Aortic smooth muscle cell (primary cell): ENCODE data around the gene LEO1. TPM values are rescaled to one million over a fixed set of nuclear protein-coding genes. Genes with fewer than 3 reads are reported as not detected.

Experiments used
- total RNA-seq: library from RNA; depleted of rRNA; stranded (reverse); fragments of >200 nt; gene quantifications from 2 replicates; pipeline ENCODE4 v1.2.3, GENCODE V29; 2014

Gene LEO1
- 31.5 and 33.0 TPM in 2 replicates for total RNA-seq

DNA sequence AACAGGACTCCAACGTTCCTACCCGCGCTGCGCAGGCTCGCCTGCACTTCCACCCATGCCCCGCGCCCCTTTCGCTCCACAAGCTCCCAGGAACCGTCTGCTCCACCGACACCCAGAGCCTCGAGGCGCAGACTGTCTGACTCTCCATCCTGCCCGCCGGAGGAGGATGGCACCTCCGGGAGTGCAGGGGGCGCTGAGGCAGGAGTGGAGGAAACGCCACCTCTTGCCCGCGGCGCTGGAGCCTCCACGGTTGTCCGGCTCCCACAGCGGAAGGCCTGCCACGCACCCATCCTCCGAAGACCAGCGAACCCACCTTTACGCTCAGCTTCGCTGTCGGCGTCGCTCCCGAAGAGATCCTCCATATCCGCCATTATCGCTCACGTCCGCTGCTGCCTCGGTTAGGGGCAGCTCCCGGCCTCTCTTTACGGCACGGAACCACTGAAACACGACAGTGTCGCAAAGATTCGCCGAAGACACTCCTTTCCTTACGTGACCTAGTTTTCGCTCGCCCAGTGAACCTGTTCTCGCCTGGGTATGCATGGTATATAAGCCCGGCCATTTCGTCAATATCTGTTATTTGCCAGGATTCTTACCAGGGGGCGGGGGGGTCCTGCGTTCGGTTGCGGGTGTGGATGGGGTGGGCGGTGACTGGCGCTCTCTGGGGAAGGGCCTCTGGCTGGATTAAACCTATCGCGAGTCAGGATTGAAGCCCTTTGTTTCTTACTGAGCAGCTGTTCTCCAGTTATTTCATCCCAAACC is at the start of gene LEO1:
Gene LEO1 (minus strand): TSS at position 404 of the 759 bp plus-strand sequence. CDS start 33 bp downstream, at position 371.

DNA sequence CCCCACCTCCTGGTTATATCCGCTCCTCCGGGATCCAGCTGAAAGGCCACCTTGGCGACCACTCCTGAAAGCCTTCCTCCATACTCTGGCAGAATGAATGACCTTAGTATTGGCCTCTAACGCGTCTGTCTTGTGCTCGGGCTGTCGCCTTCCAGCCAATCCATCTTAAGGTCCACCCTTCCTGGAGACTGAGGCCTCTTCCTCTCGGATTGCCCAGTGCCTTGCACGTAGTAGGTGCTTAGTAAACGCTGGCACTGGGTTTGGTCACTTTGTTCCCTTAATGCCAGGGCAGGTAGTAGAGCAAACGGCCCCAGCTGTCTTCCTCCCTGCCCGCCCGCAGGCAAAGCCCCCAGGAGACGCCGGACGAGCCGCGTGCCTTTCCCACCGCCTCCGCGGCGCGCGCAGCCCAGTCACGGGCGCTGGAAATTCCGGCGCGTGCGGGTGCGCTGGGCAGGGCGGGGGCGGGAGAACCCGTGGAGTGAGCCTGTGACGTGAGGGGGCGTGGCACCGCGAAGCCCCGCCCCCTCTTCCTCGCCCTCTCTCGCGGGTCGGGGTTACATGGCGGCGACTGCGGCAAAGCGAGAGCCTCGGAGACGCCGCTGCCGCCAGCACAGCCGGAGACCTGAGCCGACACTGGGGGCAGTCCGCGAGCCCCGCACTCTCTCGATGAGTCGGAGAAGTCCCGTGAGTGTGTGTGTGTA is 47.3 kb upstream of the LEO1 start, which contains the start of gene MAPK6:
Gene MAPK6 (plus strand): TSS at position 527 of the 701 bp plus-strand sequence. CDS start 27,242 bp downstream, outside the sequence.

Other genes starting within 250 kb of the LEO1 start
- gene LYSMD2, start 234.1 kb downstream of the LEO1 start, total RNA-seq, result 2.7 and 4.9 TPM in 2 replicates
- gene TMOD2, start 220.2 kb downstream of the LEO1 start, total RNA-seq, result 8.5 and 8.7 TPM in 2 replicates
- gene TMOD3, start 142.1 kb downstream of the LEO1 start, total RNA-seq, result 59.7 and 81.2 TPM in 2 replicates
- 55.9 and 57.0 TPM in 2 replicates for gene MAPK6, start 47.4 kb upstream of the LEO1 start, total RNA-seq
- gene BCL2L10, start 141.0 kb upstream of the LEO1 start, total RNA-seq, result not detected in 2 replicates
- gene GNB5, start 219.6 kb upstream of the LEO1 start, total RNA-seq, result 21.3 and 31.3 TPM in 2 replicates